ENCODE results near the gene FIS1. TPM values are rescaled to one million over a fixed set of nuclear protein-coding genes. Genes with fewer than 3 reads are reported as not detected.

The FIS1 gene
- total and polyA plus RNA-seq, 2 donors (not counting 1 experiment from before 2014, with no cell fraction given) = 95.5 to 245 TPM

DNA sequence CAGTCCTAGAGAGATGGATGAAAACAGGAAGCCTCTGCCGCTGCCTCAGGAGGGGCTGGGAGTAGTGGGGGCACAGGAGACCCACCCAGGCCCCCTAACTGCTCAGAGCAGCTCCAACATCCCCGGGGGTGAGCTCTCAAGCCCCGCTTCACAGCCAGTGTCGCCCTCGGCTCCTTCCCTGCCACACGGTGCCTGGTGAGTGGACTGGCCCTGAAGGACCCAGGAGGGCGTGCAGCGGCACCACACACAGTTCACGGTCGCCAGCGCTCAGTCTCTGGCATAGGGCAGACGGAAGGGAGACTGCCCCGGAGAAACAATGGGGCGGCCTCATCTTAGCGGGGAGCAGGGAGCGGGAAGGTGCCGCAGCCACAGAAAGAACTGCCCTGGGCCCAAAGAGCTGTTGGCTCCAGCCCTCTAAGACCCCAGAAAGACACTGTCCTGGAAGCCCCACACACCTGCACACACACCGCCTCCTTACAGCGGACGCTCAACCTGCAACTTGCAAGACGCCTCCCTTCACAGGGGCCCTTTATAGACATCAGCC, 8.5 kb downstream of the FIS1 start:
- DNase-seq = no peak
- Mint-ChIP-seq H3K4me3 (no peak overlapping the region), H3K27me3 (no peaks in the 10 kb centered on the region), H3K9me3 (ENCODE audit: insufficient read depth) (no peaks in the 10 kb centered on the region), H3K4me1 (peaks cover 4% of the 10 kb centered on the region), H3K27ac (no peak overlapping the region)
- H2AFZ ChIP-seq (ENCODE audit: insufficient read depth, low read depth, low read length, poor library complexity, severe bottlenecking) = no peak overlapping the region
- peaks cover 0 to 6% of the 10 kb centered on the region in 2 donors for H3K4me1 ChIP-seq (ENCODE audit: control insufficient read depth in 2 of 2, insufficient read depth in 2 of 2, low read length in 2 of 2)
- ChIA-PET CTCF (interaction anchor here (0.6 to 1.0 kb wide), 3 partner anchors 44 to 113 kb away, joined by 3 to 5 read pairs (median 4); no protein-coding TSS in a partner anchor), POLR2A (no interaction called here)
- H3K27ac ChIP-seq (ENCODE audit: low read length in 2 of 2) = no peak overlapping the region
- no peak overlapping the region for H3K4me2 ChIP-seq (replicated peaks; ENCODE audit: low read depth, low read length, poor library complexity, severe bottlenecking)
- H3K79me2 ChIP-seq (ENCODE audit: control insufficient read depth, insufficient read depth, low read length) = peaks cover 27% of the 10 kb centered on the region
- peaks cover 54% of the 10 kb centered on the region for H4K20me1 ChIP-seq (ENCODE audit: control insufficient read depth, insufficient read depth, low read length, poor library complexity, severe bottlenecking)
- 45% methylated on average over 18 of the region's 21 CpGs for WGBS (ENCODE audit: insufficient coverage)
- no peak for TF ChIP-seq EZH2 (IDR thresholded peaks at IDR 0.05; ENCODE audit: borderline replicate concordance, insufficient read depth, low read depth, low read length, poor library complexity, severe bottlenecking)
- TF ChIP-seq, protein P1, sequence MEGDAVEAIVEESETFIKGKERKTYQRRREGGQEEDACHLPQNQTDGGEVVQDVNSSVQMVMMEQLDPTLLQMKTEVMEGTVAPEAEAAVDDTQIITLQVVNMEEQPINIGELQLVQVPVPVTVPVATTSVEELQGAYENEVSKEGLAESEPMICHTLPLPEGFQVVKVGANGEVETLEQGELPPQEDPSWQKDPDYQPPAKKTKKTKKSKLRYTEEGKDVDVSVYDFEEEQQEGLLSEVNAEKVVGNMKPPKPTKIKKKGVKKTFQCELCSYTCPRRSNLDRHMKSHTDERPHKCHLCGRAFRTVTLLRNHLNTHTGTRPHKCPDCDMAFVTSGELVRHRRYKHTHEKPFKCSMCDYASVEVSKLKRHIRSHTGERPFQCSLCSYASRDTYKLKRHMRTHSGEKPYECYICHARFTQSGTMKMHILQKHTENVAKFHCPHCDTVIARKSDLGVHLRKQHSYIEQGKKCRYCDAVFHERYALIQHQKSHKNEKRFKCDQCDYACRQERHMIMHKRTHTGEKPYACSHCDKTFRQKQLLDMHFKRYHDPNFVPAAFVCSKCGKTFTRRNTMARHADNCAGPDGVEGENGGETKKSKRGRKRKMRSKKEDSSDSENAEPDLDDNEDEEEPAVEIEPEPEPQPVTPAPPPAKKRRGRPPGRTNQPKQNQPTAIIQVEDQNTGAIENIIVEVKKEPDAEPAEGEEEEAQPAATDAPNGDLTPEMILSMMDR (IDR thresholded peaks at IDR 0.05) = no peak
- intact Hi-C loops (cut with micrococcal nuclease) = no loop called here
- ATAC-seq (ENCODE audit: low read depth) = no peak
- no peak overlapping the region for H3K4me3 ChIP-seq (ENCODE audit: control extremely low read depth in 1 of 5, extremely low read depth in 1 of 5, insufficient read depth in 1 of 5, low read depth in 2 of 5, low read length in 4 of 5)
- H3K27me3 ChIP-seq (replicated peaks in 1 of 4; ENCODE audit: control extremely low read depth in 1 of 4, control insufficient read depth in 3 of 4, insufficient read depth in 4 of 4, low read length in 3 of 4) = no peaks in the 10 kb centered on the region
- no peaks in the 10 kb centered on the region for H3K9me3 ChIP-seq (ENCODE audit: control extremely low read depth in 1 of 3, control insufficient read depth in 2 of 3, insufficient read depth in 1 of 3, low read length in 2 of 3)
- H3K9ac ChIP-seq (ENCODE audit: low read length) = no peak overlapping the region
- H3K36me3 ChIP-seq (replicated peaks in 1 of 2; ENCODE audit: control extremely low read depth in 1 of 2, control insufficient read depth in 1 of 2, extremely low read depth in 1 of 2, insufficient read depth in 2 of 2, low read length in 1 of 2) = peaks cover 0 to 19% of the 10 kb centered on the region in 2 experiments

DNA sequence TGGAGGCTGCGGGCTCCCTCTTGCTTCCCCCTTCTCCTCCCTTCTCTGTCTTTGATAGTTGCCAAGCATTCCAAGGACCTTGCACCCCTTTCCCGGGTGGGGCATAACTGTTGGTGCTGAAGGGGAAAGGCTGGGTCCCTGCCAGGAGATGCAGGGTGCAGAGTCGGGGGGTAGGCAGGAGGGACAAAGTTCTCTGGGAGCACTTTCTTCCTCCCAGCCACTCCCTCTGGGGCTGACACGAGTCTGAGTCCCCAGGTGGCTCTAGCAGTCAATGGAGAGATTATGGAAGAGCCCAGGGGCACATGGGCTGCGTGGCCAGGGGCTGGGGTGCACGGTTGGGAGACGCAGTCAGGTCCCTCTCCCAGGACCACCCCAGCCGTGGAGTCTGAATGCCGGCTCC, 9.4 kb downstream of the FIS1 start:
- POLR2A ChIA-PET = no interaction called here
- Mint-ChIP-seq H3K9me3 (ENCODE audit: insufficient read depth) (no peaks in the 10 kb centered on the region), H3K4me3 (no peak overlapping the region), H3K4me1 (peaks cover 3% of the 10 kb centered on the region), H3K27ac (no peak overlapping the region), H3K27me3 (no peaks in the 10 kb centered on the region)
- no peaks in the 10 kb centered on the region for H3K4me1 ChIP-seq (ENCODE audit: control insufficient read depth in 2 of 2, insufficient read depth in 2 of 2, low read length in 2 of 2)
- H3K36me3 ChIP-seq (replicated peaks in 1 of 2; ENCODE audit: control extremely low read depth in 1 of 2, control insufficient read depth in 1 of 2, extremely low read depth in 1 of 2, insufficient read depth in 2 of 2, low read length in 1 of 2) = peaks cover 0 to 14% of the 10 kb centered on the region in 2 experiments
- TF ChIP-seq EZH2 (IDR thresholded peaks at IDR 0.05; ENCODE audit: borderline replicate concordance, insufficient read depth, low read depth, low read length, poor library complexity, severe bottlenecking) = no peak
- TF ChIP-seq, protein P1 (IDR thresholded peaks at IDR 0.05) = no peak
- no peak overlapping the region for H2AFZ ChIP-seq (ENCODE audit: insufficient read depth, low read depth, low read length, poor library complexity, severe bottlenecking)
- no peak overlapping the region for H3K4me2 ChIP-seq (replicated peaks; ENCODE audit: low read depth, low read length, poor library complexity, severe bottlenecking)
- no peak overlapping the region for H3K27ac ChIP-seq (ENCODE audit: low read length in 2 of 2)
- H3K4me3 ChIP-seq (ENCODE audit: control extremely low read depth in 1 of 5, extremely low read depth in 1 of 5, insufficient read depth in 1 of 5, low read depth in 2 of 5, low read length in 4 of 5) = no peak overlapping the region
- ATAC-seq (ENCODE audit: low read depth) (no peak), DNase-seq (no peak)
- H4K20me1 ChIP-seq (ENCODE audit: control insufficient read depth, insufficient read depth, low read length, poor library complexity, severe bottlenecking) = peaks cover 46% of the 10 kb centered on the region
- no peaks in the 10 kb centered on the region for H3K27me3 ChIP-seq (replicated peaks in 1 of 4; ENCODE audit: control extremely low read depth in 1 of 4, control insufficient read depth in 3 of 4, insufficient read depth in 4 of 4, low read length in 3 of 4)
- WGBS (ENCODE audit: insufficient coverage) = 69% methylated on average over 8 of the region's 9 CpGs
- intact Hi-C loops (cut with micrococcal nuclease) = no loop called here
- CTCF ChIA-PET = interaction anchor here (0.6 to 1.2 kb wide), 5 partner anchors 8 to 112 kb away, joined by 3 to 7 read pairs (median 6); no protein-coding TSS in a partner anchor
- peaks cover 18% of the 10 kb centered on the region for H3K79me2 ChIP-seq (ENCODE audit: control insufficient read depth, insufficient read depth, low read length)
- H3K9ac ChIP-seq (ENCODE audit: low read length) = no peak overlapping the region
- no peaks in the 10 kb centered on the region for H3K9me3 ChIP-seq (ENCODE audit: control extremely low read depth in 1 of 3, control insufficient read depth in 2 of 3, insufficient read depth in 1 of 3, low read length in 2 of 3)
